HG03045 (cell line): ENCODE data around the gene SNN.

Experiments
- ATAC-seq: cut with Tn5 transposase; IDR thresholded peaks from one replicate; pipeline ENCODE4 v1.9.1; 2021; ENCODE audit warnings: mild to moderate bottlenecking, moderate library complexity; ENCODE audit not compliant: unreplicated experiment

SNN gene

DNA sequence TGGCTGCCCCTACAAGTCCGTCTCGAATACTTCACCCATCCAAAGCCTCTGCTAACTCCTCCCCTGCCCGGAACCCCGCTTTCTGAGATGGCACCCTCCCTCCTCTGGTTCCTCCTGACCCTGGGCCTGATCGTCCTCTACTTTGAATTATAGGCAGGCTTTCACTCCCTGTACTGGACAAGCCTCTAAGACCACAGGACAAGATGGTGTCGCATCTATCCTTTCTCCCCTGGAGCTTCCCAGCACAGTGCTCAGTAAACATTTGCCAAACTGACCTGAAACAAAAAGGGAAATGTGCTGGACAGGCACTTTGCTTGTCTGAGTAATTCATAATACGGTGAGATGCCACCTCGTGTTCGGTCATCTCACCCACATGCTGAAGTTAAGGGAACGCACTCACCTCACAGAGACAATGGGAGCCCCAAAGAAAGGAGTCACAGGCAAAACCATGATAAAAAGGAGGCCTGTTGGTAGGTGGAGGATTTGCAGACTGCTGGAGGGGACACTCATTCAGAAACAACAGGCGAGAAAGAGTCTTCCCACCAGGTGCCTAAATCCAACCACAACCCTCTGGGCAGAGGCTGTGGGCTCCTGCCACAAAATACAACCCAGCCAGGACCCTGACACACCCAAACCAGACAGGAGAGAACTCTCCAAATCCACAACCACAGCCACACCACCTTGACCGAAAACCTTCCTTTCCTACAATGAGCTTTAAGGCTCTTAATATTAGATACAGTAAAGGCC lies 28.2 kb downstream of the SNN start:
- ATAC-seq, result no peak

- no peak for ATAC-seq
Measured at GRCh38 chr16:11697319-11697718, 29.1 kb downstream of the SNN start.

GRCh38 chr16:11698271-11698689 lies 30.0 kb downstream of the SNN start:
- no peak for ATAC-seq

DNA sequence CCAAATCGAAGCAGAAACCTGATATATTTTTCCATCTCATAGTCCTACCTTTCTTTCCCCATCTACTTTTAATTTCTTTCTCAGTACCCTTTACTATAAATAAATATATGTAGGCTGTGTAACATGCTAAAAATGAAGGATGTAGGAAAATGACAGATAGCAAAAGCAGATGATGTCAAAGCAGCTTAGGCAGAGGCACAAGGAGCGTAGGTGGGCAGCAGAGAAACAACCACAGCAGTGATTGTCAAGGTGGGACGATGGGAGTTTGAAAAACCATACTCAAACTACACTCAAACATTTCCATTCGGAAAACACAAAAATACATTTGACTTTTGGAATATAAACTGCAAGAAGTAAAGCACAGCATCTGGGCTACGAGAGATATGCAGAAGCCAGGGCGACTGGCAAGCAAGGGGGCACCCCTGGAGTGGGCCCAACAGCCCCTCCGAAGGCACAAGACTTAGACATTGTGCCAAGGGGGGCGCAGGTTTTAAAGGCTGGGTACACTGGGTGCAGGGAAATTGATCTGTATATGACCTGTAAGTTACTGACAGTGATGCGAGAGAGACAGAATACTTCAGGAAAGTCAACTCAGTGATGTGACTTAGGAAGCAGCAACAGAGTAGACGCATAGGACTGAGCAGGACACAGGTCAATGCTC lies 31.1 kb downstream of the SNN start:
- ATAC-seq, result no peak

- ATAC-seq, result no peak
Measured at GRCh38 chr16:11700264-11701029, 32.2 kb downstream of the SNN start.

DNA sequence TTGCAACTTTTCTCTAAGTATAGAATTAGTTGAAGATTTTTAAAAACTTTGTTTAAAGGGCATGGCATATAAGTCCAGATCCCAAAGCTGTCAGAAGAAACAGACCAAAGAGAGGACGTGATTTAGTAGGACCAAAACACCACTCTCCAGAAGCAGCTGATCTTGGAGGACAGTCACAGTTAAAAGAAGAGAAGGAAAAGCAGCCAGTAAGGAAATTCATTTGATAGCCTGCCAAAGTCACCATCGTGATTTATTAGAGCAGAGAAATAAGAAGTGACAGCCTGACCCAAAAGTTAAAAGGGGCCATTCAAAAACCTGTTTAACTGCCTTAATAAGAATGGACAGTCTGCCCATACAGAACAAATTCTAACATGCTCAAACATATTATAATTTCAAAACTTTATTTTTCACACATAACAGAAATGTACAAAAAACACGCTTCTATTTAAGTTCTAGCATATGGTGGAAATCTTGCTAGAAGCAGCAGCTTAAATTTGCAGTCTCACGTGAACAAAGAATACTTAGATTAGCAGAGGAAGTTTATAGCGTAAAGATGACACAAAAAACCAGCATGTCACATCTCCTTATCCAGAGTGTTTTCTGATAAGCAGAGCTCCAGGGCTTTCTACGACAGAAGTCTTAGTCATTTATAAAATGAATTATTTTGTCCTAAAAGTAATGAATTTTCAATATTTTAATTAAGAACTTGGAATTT lies 37.2 kb downstream of the SNN start:
- no peak for ATAC-seq

- ATAC-seq, result no peak
Measured at GRCh38 chr16:11706180-11706742, 38.0 kb downstream of the SNN start.

GRCh38 chr16:11707679-11708197 lies 39.5 kb downstream of the SNN start:
- ATAC-seq, result no peak

GRCh38 chr16:11708421-11708820 lies 40.2 kb downstream of the SNN start:
- ATAC-seq, result no peak

- ATAC-seq, result no peak
Measured at GRCh38 chr16:11711662-11712061, 43.4 kb downstream of the SNN start.

- ATAC-seq, result no peak
Measured at GRCh38 chr16:11712122-11712521, 43.9 kb downstream of the SNN start.

DNA sequence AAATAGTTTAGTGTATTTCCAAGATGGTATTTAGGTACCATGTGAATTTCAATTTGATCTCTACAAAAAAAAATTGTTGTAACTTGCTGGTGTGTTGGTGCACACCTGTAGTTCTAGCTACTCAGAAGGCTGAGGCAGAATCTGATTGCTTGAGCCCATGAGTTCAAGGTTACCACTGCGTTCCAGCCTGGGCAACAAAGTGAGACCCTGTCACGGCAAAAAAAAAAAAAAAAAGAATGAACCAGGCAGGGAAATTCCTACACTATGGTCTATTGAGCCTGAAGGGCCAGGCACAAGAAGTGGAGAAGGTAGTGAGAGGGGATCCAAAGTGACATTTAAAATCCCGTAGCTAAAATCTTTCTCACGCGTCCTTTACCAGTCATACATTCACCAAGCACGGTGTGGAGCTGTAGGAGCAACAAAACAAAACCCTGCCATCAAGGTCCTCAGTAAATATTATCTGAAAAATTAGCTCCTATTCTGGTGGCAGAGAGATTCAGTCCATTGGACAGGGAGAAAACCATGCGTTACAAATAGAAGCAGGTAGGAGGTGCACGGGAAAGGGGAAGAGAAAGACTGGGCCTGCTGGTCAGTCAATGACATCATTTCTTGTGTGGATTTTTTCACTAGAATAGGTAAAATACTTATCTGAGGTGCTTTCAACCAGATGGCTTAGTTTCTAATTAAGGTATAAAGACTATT lies 47.1 kb downstream of the SNN start:
- no peak for ATAC-seq

- ATAC-seq, result no peak
Measured at GRCh38 chr16:11716336-11716735, 48.1 kb downstream of the SNN start.

- no peak for ATAC-seq
Measured at GRCh38 chr16:11717811-11718210, 49.6 kb downstream of the SNN start.

DNA sequence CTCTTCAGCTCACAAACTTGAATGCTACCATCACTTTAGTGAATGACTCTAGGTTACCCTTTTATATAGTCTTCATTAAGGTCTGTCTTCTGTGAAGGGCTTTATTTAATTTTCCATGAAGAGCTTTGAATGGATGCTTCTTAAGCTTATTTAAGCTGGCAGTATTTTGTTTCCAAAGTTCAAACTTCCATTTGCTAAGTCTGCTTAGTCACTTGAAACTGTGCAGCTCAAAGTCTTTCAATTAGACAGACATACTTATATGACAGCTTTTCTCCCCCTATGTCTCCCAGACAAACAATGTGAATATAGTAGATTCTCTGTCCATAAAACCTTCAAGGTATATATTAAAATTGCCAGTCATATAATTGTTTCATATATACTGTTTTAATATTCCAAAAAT lies 50.9 kb downstream of the SNN start:
- no peak for ATAC-seq

DNA sequence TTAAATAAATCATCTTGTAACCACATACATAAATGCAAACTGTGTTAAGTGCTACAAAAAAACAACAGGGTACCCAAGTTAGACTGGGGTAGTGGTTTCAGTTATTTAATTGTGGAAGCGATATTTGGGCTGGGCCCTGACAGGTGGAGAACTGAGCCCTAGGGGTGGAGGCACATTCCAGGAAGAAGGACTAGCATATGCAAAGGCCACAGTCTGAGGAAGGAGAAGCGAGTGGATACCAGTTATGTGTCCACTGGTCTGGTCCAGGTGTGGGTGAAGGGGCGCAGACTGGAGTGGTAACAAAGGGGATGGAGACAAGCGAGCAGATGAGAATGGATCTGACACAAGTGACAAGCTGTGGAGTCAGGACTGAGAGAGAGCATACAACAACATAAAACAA lies 51.5 kb downstream of the SNN start:
- no peak for ATAC-seq

GRCh38 chr16:11721781-11722467 lies 53.7 kb downstream of the SNN start:
- no peak for ATAC-seq

DNA sequence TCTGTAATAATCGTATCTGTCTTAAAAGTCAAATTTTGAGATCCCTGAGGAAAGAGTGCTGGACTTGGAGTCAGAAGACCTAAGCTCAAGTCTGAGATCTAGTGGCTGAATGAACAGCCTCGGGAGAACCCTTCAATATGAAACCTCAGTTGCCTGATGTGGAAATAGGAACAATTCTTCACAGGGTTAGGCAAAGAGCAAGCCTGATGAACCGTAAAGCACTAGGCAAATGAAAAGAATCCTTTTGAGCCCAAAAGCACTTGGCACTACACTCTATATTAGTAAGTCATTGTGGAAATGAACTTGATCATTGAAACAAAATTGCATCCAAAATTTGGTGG lies 54.2 kb downstream of the SNN start:
- ATAC-seq, result no peak

DNA sequence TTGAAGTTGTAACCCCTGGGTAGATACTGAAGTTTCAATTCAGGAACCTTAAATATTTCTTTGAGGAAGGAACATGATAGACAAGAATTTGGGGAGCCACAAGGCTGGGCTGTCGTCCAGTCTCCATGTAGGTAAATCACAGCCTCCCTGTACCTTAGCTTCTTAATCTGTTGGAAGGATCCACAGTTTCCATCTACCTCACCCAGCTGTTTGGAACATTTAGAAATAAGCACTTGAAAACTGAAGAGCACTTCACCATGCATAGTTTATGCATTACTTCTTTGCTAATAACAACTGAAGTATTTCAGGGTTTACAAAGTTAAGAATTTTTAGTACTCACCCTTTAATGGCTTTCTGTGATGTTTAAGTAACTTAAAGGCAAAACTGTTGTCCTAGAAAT lies 57.2 kb downstream of the SNN start:
- ATAC-seq, result no peak

GRCh38 chr16:11726008-11726407 lies 57.8 kb downstream of the SNN start:
- no peak for ATAC-seq
